Kidney capillary endothelial cell (primary cell): ENCODE results near the gene TK2.

ENCODE experiments used
- DNase-seq: peaks from one replicate; pipeline ENCODE4 v3.0.0-alpha.2; 2018; ENCODE audit warnings: low spot score

TK2 gene

GRCh38 chr16:66481943-66482390 lies 68.0 kb downstream of the TK2 start:
- DNase-seq, result no peak

DNA sequence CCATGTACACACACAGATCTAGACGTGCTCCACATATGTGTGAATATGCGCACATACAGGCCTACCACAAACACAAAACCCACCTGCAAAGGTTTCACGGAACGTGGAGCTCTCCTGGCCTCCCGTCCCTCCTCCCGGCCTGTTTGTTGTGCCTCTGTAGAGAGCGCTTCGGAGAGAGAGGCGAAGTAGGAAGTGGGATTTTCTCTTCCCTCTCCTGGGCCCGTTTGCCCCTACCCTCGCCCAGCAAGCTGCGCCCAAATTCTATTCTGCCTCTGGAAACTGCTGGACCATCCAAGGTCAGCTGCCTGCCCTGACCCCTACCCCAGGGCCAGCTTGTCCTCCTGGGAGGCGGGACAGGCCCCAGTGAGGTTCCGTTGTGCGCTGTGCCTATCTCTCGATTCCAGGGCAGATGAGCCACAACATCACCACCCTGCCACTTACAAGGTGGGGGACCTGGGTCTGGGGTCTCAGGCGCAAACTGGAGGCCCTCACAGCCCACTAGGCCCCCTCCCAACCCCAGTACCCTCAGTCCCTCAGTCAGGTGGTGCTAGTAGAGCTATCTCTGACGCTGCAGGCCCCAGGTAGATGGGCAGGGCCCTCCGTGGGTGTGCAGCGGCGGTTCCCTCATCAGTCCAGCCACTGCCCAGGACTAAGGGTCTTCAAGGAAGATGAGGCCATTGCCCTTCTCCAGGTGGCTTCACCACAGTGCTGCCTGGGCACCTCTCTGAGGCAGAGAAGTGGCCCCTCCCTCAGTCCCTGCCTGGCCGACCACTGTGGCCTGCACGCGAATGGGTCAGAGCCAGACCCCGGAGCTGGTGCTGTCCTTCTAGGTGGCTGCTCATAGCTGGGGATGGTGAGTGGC lies 68.6 kb downstream of the TK2 start:
- DNase-seq, result no peak

DNA sequence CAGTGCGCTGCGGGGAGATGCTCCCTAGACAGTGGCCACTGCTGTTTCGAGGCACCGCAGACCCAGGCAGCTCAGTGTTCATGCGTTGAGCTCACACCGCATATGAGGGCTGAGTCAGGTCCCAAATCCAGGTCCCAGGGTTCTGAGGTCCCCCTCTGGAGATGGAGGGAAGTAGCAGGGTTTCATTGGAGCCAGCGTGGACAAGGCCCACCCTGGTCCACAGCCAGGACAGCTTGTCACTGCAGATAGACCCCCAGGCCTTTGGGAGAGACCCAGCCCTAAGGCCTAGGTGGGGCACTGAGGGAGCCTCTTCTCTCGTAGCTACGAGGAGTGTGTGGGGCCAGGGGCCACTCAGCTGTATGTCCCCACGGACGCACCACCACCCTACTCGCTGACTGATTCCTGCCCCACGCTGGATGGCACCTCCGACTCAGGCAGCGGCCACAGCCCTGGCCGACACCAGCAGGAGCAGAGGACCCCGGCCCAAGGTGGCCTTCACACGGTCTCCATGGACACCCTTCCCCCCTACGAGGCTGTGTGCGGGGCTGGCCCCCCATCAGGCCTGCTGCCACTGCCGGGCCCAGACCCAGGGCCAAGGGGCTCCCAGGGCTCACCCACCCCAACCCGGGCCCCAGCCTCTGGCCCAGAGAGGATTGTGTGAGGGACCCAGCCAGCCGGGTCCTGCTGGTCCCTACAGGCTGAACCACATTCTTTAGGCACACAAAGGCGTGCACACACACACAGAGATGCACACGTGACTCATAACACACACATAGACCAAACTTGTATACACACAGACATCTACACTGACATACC lies 69.4 kb downstream of the TK2 start:
- no peak for DNase-seq

GRCh38 chr16:66479661-66480264 lies 70.2 kb downstream of the TK2 start:
- DNase-seq, result no peak

- peak; percentile 47 for DNase-seq
Measured at GRCh38 chr16:66478733-66479511, 71.0 kb downstream of the TK2 start.

DNA sequence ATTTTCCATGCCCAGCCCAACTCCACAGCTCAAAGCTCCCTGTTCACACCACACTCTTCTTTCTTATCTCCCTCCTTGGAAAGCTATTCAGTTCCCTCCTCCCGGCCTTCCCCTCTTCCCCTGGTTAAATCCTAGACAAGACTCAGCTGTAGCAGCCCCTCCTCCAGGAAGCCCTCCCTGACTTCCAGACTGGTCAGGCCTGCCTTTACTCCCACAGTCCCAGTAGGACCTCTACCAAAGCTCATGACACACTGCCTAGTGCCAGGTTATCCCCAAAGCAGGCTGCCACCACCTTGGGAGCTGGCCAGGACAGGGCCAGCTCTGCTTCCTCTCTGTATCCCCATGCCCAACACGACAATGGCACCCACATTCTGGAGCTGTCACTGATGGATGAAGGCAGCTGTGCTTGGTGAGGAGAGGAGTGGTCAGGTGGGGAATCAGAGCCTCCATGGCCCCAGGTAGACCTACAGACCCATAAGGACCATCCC lies 72.8 kb downstream of the TK2 start:
- no peak for DNase-seq

- DNase-seq, result no peak
Measured at GRCh38 chr16:66476328-66477027, 73.4 kb downstream of the TK2 start.

DNA sequence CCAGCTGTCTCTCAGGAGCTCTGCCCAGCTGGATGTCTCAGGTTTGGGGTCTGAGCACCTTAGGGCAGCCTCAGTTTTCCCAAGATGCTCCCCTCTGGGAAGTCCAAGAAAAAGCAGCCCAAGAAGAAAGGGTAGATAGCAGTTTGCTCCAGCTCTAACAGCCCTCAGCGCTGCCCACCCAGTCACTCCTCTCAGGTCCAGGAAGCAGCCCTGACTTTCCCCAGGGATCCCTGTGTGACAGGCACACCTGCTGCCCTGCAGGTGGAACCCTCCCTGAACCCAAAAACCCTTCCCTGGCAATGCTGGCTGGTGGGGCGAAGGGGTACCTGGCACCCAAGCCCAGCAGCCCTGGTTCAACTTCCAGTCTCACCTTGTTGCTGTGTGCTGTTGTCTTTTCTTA lies 74.7 kb downstream of the TK2 start:
- DNase-seq, result no peak

DNA sequence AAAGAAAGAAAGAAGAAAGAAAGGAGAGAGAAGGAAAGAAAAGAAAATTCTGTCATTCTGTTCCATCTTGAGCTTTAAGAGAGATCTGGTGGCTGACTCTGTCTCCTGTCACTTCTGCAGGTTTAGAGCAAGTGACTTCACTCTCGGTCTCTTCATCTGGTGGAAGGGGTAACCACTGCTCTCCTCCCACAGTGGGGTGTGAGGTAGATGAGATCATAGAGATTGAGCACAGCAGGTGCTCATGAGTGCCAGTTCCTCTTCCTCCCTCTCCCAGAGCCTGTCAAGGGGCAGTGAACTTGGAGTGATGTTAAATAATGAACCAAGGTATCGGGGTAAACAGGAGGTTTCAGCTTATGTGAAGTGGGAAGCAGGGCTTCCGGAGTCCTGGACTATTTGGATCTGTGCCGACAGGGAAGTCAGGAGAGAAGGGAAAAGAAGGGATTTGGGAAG lies 75.1 kb downstream of the TK2 start:
- no peak for DNase-seq

GRCh38 chr16:66473654-66474519 lies 76.0 kb downstream of the TK2 start:
- no peak for DNase-seq

DNA sequence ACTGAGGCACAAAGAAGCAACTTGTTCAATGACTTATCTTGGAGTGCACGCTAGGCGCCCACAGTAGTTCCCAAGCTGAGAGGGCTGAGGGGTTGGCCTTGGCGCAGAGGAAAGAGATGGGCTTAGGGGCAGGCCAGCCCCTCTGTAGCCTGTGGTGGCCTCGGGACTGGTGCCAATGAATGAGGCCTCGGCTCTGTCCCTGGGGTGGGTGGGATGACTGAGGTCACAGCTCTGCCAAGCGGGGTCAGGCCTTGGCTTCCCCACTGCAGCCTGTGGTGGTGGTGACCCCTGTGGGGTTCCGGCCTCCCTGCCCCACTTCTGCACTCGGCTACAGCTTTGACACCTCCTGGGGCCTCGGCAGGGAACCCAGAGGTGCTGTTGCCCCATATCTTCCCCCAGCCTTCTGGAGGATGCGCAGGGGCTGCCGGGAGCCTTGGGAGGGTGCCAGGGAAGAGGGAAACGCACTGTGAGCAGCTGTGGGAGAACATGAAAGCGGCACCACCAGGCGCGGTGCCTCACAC lies 76.8 kb downstream of the TK2 start:
- no peak for DNase-seq

DNA sequence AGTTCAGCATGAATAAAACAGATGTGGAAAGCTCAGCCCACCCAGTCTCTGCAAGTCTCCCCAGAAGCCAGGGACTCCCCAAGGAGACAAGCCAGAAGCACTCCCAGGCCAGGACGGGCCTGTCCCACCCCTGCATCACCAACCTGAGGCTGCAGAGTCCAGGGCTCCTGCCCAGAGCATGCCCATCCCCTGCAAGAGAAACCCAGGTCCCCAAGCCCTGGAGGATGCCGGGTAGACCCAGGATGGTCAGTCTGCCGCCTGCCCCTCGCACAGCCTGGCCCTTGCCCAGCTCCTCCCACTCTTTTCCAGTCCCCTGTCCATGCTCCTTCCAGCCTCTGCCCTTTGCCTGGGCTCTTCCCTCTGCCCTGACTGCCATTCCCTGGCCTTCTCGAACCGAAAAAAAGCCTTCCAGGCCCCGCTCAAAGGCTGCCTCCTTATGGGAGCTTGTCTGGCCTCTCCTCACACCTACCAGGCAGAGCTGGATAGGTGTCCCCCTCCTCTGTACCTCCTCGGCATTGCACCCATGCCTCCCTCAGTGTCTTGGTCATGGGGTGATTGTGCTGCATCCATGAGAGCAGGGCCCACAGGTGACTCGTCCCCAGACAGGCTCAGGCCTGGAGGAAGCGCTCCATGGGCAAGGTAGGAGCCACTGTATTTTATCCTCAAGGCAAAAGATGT lies 78.1 kb downstream of the TK2 start:
- DNase-seq, result no peak

DNA sequence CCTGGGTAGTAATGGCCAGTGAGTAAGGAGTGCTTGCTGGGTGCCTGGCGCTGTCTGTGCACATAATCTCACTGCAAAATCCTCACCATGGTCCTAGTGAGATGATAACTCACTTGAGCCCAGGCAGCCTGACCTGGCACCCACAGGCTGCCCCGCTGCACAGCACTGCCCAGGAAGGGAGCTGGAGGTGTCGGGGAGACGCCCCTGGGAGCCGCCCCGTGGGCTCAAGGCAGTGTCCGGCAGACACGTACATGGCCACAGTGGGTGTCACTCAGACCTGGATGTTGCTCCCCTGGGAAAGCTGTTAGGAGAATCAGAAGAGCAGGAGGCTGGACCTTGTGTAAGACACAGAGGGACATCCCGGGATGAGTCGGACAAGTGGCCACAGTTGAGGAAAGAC lies 78.7 kb downstream of the TK2 start:
- DNase-seq, result no peak

DNA sequence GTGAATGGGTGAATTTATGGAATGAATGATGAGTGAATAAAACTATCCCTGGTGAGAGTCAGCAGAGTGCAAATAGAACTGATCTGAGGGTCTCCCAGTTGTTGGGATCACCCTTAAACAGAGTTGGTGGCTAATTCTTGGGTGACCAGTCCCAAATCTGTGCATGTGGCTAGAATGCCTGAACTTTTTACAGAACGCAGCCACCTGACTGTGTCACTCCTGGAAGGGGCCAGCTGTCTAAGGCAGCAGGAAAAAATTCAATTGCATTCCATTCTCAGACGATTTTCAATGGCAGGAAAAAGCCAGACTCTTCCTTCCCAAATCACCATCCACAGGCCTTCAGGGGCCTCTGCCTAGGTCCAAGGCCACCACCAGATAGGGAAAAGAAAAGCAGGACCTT lies 79.4 kb downstream of the TK2 start:
- DNase-seq, result no peak

DNA sequence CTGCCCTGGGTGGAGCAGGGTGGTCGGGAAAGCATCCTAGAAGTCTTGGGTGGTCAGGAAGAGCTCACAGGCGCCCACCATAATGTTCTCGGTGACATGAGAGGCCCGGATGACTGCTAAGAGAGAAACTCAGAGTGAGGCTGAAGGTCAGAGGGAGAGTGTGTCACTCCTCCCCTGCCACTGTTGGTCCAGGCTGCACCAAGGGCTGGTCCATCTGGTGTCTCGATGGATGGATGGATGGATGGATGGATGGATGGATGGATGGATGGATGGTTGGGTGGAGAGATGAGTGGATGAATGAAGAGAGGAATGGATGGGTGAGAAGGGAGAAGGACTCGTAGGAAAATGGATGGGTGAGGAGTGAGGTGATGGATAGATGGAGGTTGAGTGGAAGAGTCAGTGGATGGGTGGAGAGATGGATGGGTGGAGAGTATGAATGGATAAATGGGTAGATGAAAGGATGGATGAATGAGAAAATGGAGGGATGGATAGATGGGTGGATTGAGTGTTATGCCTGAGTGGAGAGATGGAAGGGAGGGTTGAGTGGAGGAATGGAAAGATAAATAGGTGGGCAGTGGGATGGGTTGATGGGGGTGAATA lies 79.9 kb downstream of the TK2 start:
- DNase-seq, result no peak

- DNase-seq, result no peak
Measured at GRCh38 chr16:66469291-66469946, 80.5 kb downstream of the TK2 start.

GRCh38 chr16:66468321-66468965 lies 81.5 kb downstream of the TK2 start:
- no peak for DNase-seq

DNA sequence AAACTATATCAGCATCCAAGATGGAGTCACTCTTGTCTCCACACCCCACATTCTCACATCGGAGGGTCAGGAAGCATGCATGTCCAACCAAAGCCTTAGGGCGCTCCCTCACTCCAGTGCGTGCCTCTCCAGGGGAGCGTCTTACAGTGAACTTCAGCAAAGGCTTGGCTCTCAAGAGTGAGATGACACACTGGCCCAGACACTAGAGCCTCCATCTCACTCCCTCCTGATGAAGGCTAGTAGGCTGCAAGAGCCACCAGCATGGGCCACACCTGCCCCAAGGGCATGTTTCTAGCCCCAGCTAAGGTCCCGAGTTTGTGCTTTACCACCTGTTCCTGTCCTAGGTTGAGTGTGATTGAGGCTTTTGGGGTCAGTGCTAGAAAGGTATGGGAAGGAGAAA lies 82.3 kb downstream of the TK2 start:
- DNase-seq, result no peak
